ENCODE results near the gene CLP1.
"Not testable (repeated sequence)": the region's sequence is repeated elsewhere in the genome, so short reads cannot be mapped to it uniquely, and the experiment has no call there.

The CLP1 gene

GRCh38 chr11:57705432-57705831, 47.9 kb downstream of the CLP1 start:
- H3K27me3 ChIP-seq (ENCODE audit: control insufficient read depth in 5 of 5, insufficient read depth in 4 of 5, low read length in 5 of 5): not testable (repeated sequence)
- peaks cover 4 to 36% (median 34%) of the 10 kb centered on the region in 5 donors for H3K36me3 ChIP-seq (ENCODE audit: control insufficient read depth in 5 of 5, insufficient read depth in 5 of 5, low read length in 5 of 5)

GRCh38 chr11:57709802-57710367, 52.3 kb downstream of the CLP1 start:
- Histone ChIP-seq H3K27me3 (ENCODE audit: control insufficient read depth in 5 of 5, insufficient read depth in 4 of 5, low read length in 5 of 5) (no peaks in the 10 kb centered on the region), H3K36me3 (ENCODE audit: control insufficient read depth in 5 of 5, insufficient read depth in 5 of 5, low read length in 5 of 5) (peaks cover 0 to 2% (median 2%) of the 10 kb centered on the region in 5 donors), H3K4me1 (ENCODE audit: control insufficient read depth in 5 of 5, insufficient read depth in 5 of 5, low read length in 5 of 5) (peaks cover 3 to 39% (median 34%) of the 10 kb centered on the region in 5 donors), H3K9ac (ENCODE audit: low read length in 5 of 5) (no peak overlapping the region), H3K27ac (ENCODE audit: low read depth, low read length) (no peak overlapping the region), H3K4me3 (ENCODE audit: low read depth in 1 of 5, low read length in 5 of 5) (no peak overlapping the region), H3K9me3 (ENCODE audit: control insufficient read depth in 5 of 5, low read length in 5 of 5) (no peaks in the 10 kb centered on the region)

More at GRCh38 chr11:57705432-57705831, 47.9 kb downstream of the CLP1 start:
- H3K9me3 ChIP-seq (ENCODE audit: control insufficient read depth in 5 of 5, low read length in 5 of 5); H3K27ac ChIP-seq (ENCODE audit: low read depth, low read length); H3K9ac ChIP-seq (ENCODE audit: low read length in 5 of 5); H3K4me3 ChIP-seq (ENCODE audit: low read depth in 1 of 5, low read length in 5 of 5); H3K4me1 ChIP-seq (ENCODE audit: control insufficient read depth in 5 of 5, insufficient read depth in 5 of 5, low read length in 5 of 5): not testable (repeated sequence)

Measured in subcutaneous abdominal adipose tissue (tissue), 5 donors.